Breast epithelium (tissue), 3 donors: ENCODE data around the gene PADI2.

Source experiments
- CTCF ChIP-seq, 3 donors: fragments of 450-650 bp; IDR thresholded peaks; one replicate each; pipeline ENCODE4 v1.5.1; 2016 to 2017; ENCODE audit warnings: antibody characterized with exemption in 3 of 3, mild to moderate bottlenecking in 3 of 3, moderate library complexity in 3 of 3
- POLR2A ChIP-seq: fragments of 450-650 bp; IDR thresholded peaks from one replicate; pipeline ENCODE4 v1.6.1; 2016; ENCODE audit warnings: antibody characterized with exemption, mild to moderate bottlenecking, moderate library complexity
- POLR2AphosphoS5 ChIP-seq, 3 donors: sonication (generic); formaldehyde crosslinking; IDR thresholded peaks; one replicate each; pipeline ENCODE4 v1.6.1; 2017; ENCODE audit warnings: antibody characterized with exemption in 3 of 3

GRCh38 chr1:17137441-17137840 lies 18.2 kb upstream of the PADI2 start:
- TF ChIP-seq POLR2A, result no peak
- TF ChIP-seq POLR2AphosphoS5 (IDR thresholded peaks at IDR 0.05), result no peak
- no peak for TF ChIP-seq CTCF (IDR thresholded peaks at IDR 0.05)
